Measurements from ENCODE around the gene MUC22.

DNA sequence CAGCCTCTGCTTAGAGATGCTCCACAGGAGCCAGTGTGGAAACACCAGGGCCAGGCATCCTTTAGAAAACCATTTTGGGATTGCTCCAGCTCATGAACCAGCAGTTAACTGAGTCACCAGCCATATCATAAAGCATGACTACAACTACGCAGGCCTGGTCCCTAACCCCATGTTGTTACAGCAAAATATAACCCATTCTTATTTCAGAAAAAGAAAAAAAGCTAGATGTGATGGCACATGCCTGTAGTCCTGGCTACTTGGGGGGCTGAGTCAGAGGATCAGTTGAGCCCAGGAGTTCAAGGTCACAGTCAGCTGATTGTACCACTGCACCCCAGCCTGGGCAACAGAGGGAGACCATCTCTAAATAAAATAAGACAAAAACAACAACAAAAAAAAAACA, 65.3 kb downstream of the MUC22 start:
- no peak for TF ChIP-seq POLR2AphosphoS5 (IDR thresholded peaks at IDR 0.05; ENCODE audit: low read depth, low read length)
- no peak for TF ChIP-seq POLR2A (IDR thresholded peaks at IDR 0.05; ENCODE audit: low read depth, low read length)
